ENCODE data around the gene CTSC. TPM values are rescaled to one million over a fixed set of nuclear protein-coding genes. Genes with fewer than 3 reads are reported as not detected.

CTSC gene
- total RNA-seq, 1 donor from 2014 or later: 195 TPM

GRCh38 chr11:88378422-88379066 is 41.0 kb upstream of the CTSC start:
- Mint-ChIP-seq H3K36me3 (ENCODE audit: low read depth, unreplicated experiment) (no peaks in the 10 kb centered on the region), H3K4me3 (ENCODE audit: unreplicated experiment) (no peak overlapping the region), H3K27ac (ENCODE audit: unreplicated experiment) (no peak overlapping the region), H3K4me1 (ENCODE audit: low read depth, unreplicated experiment) (peaks cover 11% of the 10 kb centered on the region), H3K27me3 (ENCODE audit: low read depth, unreplicated experiment) (no peaks in the 10 kb centered on the region), H3K9me3 (ENCODE audit: unreplicated experiment) (no peaks in the 10 kb centered on the region)
- H3K4me2 ChIP-seq (ENCODE audit: low read length): no peak overlapping the region
- H3K27ac ChIP-seq (ENCODE audit: low read depth, low read length): no peak overlapping the region
- no peak overlapping the region for H3K9ac ChIP-seq (ENCODE audit: low read length)
- H3K36me3 ChIP-seq (ENCODE audit: insufficient read depth, low read length): no peaks in the 10 kb centered on the region
- no peak for FAIRE-seq
- no peaks in the 10 kb centered on the region for H3K27me3 ChIP-seq (ENCODE audit: insufficient read depth, low read length)
- no peaks in the 10 kb centered on the region for H3K9me3 ChIP-seq (ENCODE audit: insufficient read depth, low read depth, low read length)
- no peaks in the 10 kb centered on the region for H3K79me2 ChIP-seq (ENCODE audit: insufficient read depth, low read length)
- no peak for DNase-seq (ENCODE audit: low read depth)
- H3K4me3 ChIP-seq (ENCODE audit: insufficient read depth, low read depth, low read length): no peak overlapping the region
- no peak overlapping the region for H2AFZ ChIP-seq (ENCODE audit: low read depth, low read length)
- no peak for TF ChIP-seq CTCF (IDR thresholded peaks at IDR 0.05; ENCODE audit: insufficient read depth, low read depth, low read length)
- TF ChIP-seq EZH2 (IDR thresholded peaks at IDR 0.05; ENCODE audit: insufficient read depth, low read length): no peak
- no peaks in the 10 kb centered on the region for H4K20me1 ChIP-seq (ENCODE audit: insufficient read depth, low read length)
- peaks cover 3% of the 10 kb centered on the region for H3K4me1 ChIP-seq (ENCODE audit: insufficient read depth, low read length)

- no peak overlapping the region for H3K27ac ChIP-seq (ENCODE audit: low read depth, low read length)
- H3K4me2 ChIP-seq (ENCODE audit: low read length): no peak overlapping the region
- Mint-ChIP-seq H3K27me3 (ENCODE audit: low read depth, unreplicated experiment) (no peaks in the 10 kb centered on the region), H3K27ac (ENCODE audit: unreplicated experiment) (no peak overlapping the region), H3K9me3 (ENCODE audit: unreplicated experiment) (no peaks in the 10 kb centered on the region), H3K4me1 (ENCODE audit: low read depth, unreplicated experiment) (peaks cover 7% of the 10 kb centered on the region), H3K36me3 (ENCODE audit: low read depth, unreplicated experiment) (no peaks in the 10 kb centered on the region), H3K4me3 (ENCODE audit: unreplicated experiment) (no peak overlapping the region)
- no peak overlapping the region for H2AFZ ChIP-seq (ENCODE audit: low read depth, low read length)
- no peaks in the 10 kb centered on the region for H3K79me2 ChIP-seq (ENCODE audit: insufficient read depth, low read length)
- H3K9ac ChIP-seq (ENCODE audit: low read length): no peak overlapping the region
- DNase-seq (ENCODE audit: low read depth): no peak
- TF ChIP-seq EZH2 (IDR thresholded peaks at IDR 0.05; ENCODE audit: insufficient read depth, low read length) (no peak), CTCF (IDR thresholded peaks at IDR 0.05; ENCODE audit: insufficient read depth, low read depth, low read length) (no peak)
- no peaks in the 10 kb centered on the region for H3K4me1 ChIP-seq (ENCODE audit: insufficient read depth, low read length)
- no peak for FAIRE-seq
- H3K9me3 ChIP-seq (ENCODE audit: insufficient read depth, low read depth, low read length): no peaks in the 10 kb centered on the region
- H3K27me3 ChIP-seq (ENCODE audit: insufficient read depth, low read length): no peaks in the 10 kb centered on the region
- no peaks in the 10 kb centered on the region for H3K36me3 ChIP-seq (ENCODE audit: insufficient read depth, low read length)
- H3K4me3 ChIP-seq (ENCODE audit: insufficient read depth, low read depth, low read length): no peak overlapping the region
- no peaks in the 10 kb centered on the region for H4K20me1 ChIP-seq (ENCODE audit: insufficient read depth, low read length)
These were observed 40.1 kb upstream of the CTSC start for GRCh38 chr11:88377646-88378045.

GRCh38 chr11:88377144-88377543 is 39.6 kb upstream of the CTSC start:
- Mint-ChIP-seq H3K9me3 (ENCODE audit: unreplicated experiment) (no peaks in the 10 kb centered on the region), H3K4me1 (ENCODE audit: low read depth, unreplicated experiment) (peaks cover 7% of the 10 kb centered on the region), H3K36me3 (ENCODE audit: low read depth, unreplicated experiment) (no peaks in the 10 kb centered on the region), H3K27ac (ENCODE audit: unreplicated experiment) (no peak overlapping the region), H3K4me3 (ENCODE audit: unreplicated experiment) (no peak overlapping the region), H3K27me3 (ENCODE audit: low read depth, unreplicated experiment) (no peaks in the 10 kb centered on the region)
- no peak for DNase-seq (ENCODE audit: low read depth)
- no peak overlapping the region for H2AFZ ChIP-seq (ENCODE audit: low read depth, low read length)
- no peaks in the 10 kb centered on the region for H4K20me1 ChIP-seq (ENCODE audit: insufficient read depth, low read length)
- no peak for FAIRE-seq
- no peaks in the 10 kb centered on the region for H3K36me3 ChIP-seq (ENCODE audit: insufficient read depth, low read length)
- TF ChIP-seq EZH2 (IDR thresholded peaks at IDR 0.05; ENCODE audit: insufficient read depth, low read length) (no peak), CTCF (IDR thresholded peaks at IDR 0.05; ENCODE audit: insufficient read depth, low read depth, low read length) (no peak)
- H3K4me2 ChIP-seq (ENCODE audit: low read length): no peak overlapping the region
- H3K9me3 ChIP-seq (ENCODE audit: insufficient read depth, low read depth, low read length): no peaks in the 10 kb centered on the region
- no peaks in the 10 kb centered on the region for H3K27me3 ChIP-seq (ENCODE audit: insufficient read depth, low read length)
- no peaks in the 10 kb centered on the region for H3K79me2 ChIP-seq (ENCODE audit: insufficient read depth, low read length)
- no peaks in the 10 kb centered on the region for H3K4me1 ChIP-seq (ENCODE audit: insufficient read depth, low read length)
- H3K4me3 ChIP-seq (ENCODE audit: insufficient read depth, low read depth, low read length): no peak overlapping the region
- H3K9ac ChIP-seq (ENCODE audit: low read length): no peak overlapping the region
- no peak overlapping the region for H3K27ac ChIP-seq (ENCODE audit: low read depth, low read length)

All from astrocyte (in vitro differentiated cells and primary cell).